GM19351 (cell line): ENCODE results near the gene PDILT.

Source experiments
- ATAC-seq: cut with Tn5 transposase; IDR thresholded peaks from one replicate; pipeline ENCODE4 v1.9.1; 2021; ENCODE audit warnings: mild to moderate bottlenecking, moderate library complexity; ENCODE audit not compliant: unreplicated experiment

PDILT gene

DNA sequence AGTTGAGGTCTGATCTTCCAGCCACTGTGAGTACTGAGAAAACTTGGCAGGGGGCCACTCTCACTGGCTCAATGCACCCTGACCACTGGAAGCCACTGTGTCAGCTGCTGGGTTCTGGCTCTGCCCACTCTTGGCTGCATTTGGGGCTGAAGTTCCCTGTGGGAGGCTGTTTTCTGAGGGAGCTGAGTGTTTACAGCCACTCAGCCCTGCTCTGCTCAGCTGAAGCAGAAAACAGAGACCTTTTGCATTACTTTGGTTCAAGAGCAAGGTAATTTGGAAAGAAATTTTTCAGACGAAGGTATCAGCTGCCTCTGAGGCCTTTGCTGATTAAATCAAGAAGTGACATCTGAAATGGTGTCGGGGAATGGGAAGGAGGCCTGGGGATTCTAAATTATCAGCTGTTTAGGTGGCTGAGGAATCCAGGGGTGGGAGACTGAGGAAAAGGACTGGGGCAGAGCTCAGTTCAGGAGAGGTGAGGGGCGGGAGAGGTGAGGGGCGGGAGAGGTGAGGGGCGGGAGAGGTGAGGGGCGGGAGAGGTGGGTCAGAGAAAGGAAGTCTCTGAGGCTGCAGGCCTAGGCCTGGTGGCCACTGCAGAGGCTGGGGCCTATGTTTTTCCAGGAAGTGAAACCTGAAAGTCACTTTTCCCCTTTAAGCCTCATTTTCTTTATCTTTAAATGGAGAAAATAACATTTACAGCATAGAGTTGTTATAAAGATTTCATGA is 5.0 kb upstream of the PDILT start, which contains the start of gene ACSM5:
TSS of gene ACSM5 (plus strand) at position 137 of the 723 bp plus-strand sequence. CDS start 1,951 bp downstream, outside the sequence.
- ATAC-seq = peak; percentile 41

DNA sequence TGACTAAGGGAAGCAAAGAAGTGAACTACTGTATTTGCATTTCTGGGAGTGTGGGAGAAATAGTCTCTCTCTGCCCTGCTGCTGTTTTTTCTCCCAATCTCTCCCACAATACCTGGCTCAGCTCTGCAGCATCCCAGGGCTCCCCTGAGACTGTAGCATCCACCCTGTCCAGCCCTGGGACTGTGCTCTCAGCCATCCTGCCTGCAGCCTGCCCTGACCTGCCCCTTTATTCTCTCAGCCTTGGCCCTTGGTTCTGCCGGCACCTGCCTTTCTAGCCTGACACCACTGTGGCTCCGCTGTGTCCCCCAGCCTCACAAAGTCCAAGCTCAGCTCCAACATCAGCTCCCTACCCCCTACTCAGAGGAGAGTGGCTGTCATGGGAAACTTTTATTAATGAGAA is 1.9 kb downstream of the PDILT start:
- ATAC-seq = no peak

DNA sequence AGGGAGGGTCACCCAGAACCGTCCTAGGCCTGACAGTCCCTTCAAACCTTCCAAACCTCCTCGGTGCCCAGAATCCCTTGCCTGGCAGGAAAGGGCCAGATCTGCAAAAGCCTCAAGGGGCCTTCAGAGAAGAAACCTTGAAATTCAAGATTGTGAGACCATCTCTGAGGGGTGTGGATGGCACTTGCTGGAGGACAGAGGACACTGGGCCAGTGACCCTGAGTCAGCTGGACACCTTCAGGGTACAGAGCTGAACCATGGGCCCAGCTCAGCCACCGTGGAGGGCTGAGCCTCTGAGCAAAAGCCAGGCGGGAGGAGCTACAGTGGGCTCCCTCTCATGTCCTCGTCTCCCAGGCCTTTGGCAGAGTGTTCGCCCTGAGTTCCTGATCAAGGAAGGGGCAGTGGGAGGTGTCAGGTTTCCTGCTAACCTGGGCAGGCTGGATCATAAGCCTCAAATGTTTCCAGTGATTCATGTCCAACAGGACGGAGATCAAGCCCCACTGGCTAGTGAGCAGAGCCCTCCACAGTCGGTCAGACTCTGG is 3.0 kb downstream of the PDILT start:
- ATAC-seq = no peak

DNA sequence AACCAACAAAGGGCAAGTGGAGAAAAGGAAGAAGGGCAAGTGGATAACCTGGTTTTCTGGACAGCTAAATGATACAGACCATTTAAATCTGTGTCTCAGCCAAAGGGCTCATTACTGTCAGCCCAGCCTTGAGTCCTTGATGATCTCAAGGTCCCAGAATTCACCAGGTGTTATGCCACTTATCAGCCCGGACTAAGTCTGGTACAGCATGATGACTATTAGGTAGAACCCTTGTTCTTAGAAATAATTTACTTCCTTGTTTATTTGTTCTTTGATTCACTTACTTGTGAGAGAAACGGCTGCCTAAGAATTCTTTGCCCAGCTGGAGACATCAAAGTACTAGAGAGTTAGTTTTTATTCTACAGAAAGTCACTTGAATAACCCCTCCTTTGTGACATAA is 3.5 kb downstream of the PDILT start:
- no peak for ATAC-seq

DNA sequence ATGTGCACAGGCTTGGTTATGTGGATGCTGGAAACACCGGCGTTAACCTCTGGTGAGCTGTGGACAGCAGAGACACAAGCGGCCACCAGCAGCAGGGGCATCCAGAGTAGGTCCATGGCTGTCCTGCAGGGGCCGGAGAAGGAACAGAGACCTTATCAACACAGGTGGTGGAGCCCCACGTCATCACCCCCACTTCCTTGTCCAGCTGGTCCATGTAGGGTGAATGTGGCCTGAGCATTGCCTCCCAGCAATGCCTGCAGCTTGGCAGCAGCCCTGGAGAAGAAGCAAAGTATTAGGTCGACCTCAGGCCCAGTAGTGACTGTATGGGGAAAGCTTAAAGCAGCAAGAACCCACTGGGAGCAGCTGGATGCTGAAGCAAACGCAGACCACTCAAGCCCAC is 5.4 kb downstream of the PDILT start:
- no peak for ATAC-seq

DNA sequence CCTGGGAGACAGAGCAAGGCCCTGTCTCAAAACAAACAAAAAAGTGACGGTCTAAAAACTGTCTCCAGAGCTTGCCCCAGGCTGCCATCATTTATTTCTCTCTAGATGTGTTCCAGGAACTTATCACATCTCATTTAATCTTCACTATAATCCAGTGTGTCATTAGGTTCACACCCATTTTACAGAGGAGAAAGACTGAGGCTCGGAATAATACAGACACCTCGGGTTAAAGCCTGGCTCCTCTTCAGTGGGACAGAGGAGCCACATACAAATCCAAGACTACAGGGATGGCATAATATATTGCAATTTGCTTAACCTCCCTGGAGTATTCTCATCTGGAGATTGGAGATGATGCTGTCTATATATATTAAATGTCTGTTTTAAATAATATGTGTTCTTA is 5.9 kb downstream of the PDILT start:
- ATAC-seq = no peak

DNA sequence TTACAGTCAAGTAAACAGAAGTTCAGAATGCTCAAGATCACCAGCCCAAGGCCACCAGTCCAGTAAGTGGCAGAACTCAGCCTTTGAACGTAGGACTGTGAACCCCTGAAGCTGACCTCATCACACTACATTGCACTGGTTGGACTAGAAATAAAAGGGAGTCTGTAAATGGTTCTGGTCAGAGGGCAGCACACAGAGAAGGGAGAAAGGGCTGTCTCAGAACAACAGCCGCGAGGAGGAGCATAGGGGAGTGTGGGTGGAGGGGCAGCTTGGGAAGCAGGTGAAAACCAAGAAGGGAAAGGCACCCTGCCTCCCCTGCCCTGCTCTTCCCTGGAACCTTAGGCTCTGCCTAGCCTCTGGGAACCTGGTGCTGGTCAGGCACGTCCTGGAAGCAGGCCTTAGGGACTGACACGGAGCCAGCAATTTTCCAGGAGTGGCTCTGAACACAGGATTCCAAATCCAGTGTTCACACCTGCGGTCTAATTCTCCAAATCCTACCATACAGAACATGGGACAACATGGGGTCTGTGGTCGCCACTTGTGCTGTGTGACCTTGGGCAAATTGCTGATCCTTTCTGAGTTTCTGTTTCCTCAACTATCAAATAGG is 7.0 kb downstream of the PDILT start:
- ATAC-seq = no peak

DNA sequence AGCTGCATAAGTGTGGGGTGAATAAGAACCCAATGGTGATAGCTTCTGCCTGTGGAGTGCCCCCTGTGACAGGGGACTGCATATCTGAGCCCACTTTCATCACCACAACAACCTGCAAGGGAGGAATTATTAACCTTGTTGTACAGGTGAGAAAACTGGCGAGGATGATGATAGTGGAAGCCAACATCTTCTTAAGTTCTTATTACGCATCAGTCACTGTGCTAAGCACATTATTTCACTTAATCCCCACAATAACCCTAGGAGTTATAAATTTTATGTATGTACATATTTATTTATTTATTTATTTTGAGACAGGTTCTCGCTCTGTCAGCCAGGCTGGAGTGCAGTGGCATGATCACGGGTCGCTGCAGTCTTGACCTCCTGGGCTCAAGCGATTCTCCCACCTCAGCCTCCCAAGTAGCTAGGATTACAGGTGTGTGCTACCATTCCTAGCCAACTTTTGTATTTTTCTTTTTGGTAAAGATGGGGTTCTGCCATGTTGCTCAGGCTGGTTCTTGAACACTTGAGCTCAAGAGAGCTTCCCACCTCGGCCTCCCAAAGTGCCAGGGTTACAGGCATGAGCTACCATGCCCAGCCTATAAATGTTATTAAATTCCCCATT is 7.6 kb downstream of the PDILT start:
- ATAC-seq = no peak

DNA sequence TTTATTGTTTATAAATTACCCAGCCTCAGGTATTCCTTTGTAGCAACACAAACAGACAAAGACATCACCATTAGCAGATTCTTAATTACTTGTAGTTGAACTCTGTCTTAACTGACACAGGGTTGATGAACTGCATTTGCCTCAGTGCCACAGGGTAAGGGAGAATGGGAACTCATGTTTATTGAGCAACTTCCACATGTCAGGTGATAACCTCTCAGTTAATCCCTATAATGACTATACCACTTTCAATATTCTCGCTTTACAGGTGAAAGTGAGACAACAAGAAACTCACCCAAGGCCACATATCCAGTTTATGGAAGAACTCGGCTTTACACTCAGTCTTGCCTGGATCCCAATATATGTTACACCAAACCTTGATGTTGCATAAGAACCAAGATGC is 8.6 kb downstream of the PDILT start:
- no peak for ATAC-seq

DNA sequence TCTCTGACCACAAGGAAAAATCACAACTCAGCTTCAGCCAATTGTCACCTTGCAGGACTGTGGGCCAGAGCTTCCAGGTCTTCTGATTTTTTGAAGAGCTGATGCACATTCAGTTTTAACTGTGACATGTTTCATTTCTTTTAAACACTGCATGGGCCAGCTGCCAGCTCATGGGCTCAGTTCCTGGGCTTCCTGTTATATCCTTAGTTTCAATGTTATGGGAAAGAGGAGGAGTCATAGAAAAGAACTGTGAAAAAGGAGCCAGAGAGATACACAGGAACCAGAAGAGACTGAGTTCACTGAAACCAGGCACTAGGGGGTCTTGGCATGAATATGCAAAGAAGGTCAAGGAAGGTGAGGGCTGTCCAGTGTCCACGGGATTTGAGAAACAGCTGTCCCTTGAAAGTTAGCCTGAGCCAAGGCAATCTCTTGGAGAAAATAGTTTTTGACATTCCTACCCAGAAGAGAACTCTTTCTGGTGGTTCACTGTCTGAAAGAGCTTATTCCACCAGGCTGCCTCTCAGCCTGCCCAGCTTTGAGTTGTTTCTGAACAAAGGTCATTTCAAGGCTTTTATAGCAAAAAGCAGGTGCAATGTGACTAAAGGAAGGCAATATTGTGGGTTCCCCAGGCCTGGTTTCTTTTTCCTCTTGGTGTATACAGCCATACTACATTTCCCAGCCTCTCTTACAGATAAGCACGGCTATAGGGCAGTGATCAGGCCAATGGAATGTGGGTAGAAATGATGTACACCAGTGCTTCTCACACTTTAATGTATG is 10.5 kb downstream of the PDILT start:
- no peak for ATAC-seq

DNA sequence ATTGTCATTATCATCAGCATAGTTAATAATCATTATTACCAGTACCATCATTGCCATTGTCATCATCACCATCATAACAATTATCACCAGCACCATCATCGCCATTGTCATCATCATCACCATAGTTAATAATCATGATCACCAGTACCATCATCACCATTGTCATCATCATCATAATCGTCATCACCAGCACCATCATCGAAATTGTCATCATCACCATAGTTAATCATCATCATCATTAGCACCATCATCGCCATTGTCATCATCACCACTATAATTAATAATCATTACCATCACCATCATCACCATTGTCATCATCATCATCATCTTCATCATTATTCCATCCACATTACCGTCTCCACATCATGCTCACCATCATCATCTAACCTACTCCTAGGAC is 13.5 kb downstream of the PDILT start:
- no peak for ATAC-seq

DNA sequence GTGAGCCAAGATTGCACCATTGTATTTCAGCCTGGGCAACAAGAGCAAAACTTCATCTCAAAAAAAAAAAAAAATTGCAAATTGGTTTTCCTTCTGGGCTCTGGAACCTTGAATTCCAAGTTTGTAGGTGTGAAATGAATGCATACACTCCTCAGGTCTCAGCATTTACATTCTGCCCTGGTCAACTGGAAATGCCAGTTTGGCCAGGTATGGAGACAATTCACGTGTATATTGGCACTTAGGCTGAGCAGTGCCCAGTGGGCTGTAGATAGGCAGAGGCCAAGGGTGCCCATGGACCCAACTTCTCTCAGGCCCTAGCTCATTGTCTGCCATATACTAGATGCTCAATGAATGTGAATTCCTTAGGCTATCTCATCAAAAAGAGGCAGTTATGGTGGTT is 15.7 kb downstream of the PDILT start:
- ATAC-seq = no peak

DNA sequence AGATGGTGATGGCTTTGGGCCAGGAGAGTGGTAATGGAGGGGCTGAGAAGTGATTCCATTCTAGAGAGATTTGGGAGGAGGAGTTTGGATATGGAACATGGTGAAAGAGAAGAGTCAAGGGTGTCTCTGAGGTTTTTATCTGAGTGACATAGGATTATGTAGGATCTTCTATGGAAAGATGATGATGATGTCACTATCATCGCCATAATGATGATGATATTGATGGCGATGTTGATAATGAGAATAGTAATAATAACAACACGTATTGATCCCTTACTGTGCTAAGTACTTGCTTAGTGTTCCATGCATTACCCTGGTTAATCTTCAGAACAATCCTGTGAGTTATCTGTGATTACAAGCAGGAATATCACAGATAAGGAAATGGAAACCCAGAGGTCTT is 16.6 kb downstream of the PDILT start:
- no peak for ATAC-seq

DNA sequence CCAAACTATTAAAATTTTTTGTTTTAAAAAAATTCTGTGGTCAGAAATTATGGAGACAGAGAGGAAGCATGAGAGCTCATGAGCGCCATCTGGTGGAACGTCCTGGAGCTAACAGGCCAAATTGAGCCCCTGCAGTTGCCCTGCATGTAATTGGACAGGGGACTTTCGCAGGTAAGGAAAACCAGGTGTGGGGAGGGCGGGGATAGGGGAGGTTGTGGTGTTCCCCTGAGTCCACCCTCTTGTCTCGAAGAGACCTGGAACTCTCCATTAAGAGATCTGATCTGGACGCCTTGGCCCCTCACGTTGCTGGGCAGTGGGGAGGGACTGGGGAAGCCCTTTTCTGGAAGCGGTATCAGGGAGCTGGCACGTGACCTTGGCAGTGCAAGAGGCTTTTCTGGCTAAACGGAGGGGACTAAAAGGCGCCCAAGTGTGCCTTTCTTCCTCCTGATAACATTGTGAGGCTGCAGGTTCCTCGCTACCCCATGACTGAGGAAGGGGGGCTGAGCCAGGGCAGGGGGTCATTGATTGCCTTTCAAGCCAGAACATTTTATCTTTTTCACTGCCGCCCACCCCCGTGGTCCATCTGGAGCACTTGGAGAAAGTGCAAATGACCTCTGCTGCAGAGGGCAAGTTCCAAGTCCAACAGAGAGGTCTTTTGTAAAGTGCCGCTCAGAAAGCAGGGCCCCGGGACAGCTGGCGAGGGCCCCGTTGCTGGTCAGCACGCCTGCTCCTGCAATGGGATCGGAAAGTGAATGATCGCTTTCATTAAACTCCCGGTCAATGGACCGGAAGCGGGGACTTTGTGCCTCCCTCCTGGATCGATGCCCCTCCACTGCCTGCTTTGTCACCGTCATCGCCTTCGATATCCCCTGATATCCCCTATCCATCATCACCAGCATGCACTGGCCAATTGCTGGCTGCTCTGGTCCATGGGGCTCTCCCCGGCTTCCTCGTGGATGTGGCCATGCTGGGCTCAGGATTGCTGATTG is 18.4 kb downstream of the PDILT start:
- ATAC-seq = no peak

DNA sequence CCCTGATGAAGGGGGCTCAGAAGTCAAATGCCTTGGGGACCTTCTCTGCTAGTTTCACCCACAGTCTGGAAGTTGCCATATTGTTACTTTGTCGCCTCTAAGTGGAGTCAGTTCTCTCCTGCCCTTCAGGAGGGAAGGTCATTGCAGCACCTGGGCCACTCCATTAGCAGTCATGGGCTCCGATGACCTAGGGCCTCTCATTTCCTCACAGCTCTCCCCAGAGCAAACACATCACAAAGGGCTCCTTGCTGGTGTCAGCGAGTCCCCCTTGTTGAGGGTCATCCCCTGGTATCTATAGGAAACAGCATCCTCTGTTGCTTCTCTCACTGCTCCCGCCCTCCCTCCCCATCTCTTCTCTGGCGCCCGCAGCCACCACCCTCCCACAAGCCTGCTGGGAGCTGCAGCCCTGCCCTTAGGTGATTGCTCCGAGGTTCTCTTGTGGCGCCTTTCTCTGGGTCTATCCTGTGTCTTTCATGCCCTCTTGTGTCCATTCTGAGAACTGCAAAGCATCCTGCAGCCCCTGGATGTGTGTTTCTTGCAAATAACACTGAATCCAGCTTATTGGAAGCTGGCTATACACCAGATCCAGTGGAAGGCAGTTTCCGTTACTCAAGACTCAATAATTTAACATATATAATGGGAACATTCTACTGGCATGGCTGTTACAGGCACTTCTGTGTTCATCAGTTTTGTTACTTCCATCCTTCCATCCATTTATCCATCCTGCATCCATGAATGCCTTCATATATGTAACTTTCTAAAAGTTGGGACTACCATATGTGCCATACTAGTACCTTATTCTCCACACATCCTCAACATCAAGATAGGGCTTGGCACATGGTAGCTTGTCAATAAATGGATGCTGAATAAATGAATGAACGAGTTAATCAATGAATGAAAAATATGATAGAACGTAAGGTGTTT is 21.2 kb downstream of the PDILT start:
- no peak for ATAC-seq

DNA sequence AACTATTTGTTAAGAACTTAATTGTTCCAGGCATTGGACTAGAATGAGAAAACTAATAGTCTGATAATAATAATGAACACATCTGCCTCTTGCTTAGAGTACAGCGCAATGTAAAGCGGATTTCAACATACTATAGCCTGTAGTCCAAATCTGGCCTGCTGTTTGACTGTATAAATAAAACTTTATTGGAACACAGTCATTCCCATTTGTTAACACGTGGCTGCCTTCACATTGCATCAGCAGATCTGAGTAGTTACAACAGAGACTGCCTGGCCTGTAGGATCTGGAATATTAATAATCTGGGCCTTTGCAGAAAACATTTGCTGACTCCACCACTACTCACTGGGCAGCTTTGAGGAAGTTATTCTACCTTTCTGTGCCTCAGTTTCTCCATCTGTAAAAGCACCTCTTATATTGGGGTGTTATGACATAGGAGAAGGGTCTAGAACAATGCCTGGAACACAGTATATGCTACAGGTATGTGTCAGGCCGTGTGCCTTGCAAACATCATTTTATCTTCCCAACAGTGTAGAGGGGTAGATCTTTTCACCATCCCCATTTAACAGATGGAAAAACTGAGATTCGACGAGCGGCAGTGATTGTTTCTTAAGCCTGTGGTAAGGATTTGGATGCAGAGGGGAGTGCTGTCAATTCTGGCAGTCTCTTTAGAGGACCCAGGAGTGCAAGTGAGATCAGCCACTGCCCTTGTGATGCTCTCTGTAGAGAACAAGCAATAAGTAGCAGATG is 22.2 kb downstream of the PDILT start:
- ATAC-seq = no peak

DNA sequence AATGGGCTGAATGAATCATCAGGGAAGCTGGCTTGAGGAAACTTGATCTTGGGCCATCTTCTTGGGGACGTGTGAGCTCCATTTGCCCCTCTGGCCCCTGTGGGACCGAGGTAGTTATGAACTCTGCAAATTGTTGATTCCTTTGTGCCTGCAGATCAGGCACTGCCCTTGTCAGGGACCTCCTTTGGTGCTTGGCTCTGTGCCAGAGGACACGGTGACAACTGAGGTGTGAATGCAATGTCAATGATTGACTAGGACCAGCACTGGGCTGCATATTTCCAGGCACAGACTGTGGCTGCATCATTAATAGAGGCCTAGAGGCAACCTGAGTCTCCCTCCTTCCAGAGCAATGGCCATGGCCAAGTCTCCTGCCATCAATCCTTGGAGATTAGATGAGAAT is 23.8 kb downstream of the PDILT start:
- no peak for ATAC-seq

DNA sequence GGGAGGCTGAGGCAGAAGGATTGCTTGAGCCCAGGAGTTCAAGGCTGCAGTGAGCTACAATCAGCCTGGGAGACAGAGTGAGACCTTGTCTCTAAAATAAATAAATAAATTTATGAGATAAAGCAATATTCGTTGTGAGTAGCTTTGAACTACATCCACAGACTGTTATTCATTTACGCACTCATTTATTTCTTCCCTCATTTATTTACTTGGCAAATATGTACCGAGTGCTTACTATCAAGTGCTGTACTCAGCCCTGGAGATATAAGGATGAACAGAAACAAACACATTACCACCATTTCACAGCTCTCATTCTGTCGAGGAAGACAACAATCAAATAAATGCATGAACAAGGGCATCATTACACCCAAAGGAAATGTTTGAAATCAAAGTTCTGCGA is 27.4 kb downstream of the PDILT start:
- ATAC-seq = no peak
